ENCODE results near the gene IQUB.

GRCh38 chr7:123485721-123486120, 48.7 kb downstream of the IQUB start:
- TF ChIP-seq POLR2AphosphoS5 (IDR thresholded peaks at IDR 0.05) (no peak), POLR2A (IDR thresholded peaks at IDR 0.05) (no peak)
- TF ChIP-seq, protein P1, sequence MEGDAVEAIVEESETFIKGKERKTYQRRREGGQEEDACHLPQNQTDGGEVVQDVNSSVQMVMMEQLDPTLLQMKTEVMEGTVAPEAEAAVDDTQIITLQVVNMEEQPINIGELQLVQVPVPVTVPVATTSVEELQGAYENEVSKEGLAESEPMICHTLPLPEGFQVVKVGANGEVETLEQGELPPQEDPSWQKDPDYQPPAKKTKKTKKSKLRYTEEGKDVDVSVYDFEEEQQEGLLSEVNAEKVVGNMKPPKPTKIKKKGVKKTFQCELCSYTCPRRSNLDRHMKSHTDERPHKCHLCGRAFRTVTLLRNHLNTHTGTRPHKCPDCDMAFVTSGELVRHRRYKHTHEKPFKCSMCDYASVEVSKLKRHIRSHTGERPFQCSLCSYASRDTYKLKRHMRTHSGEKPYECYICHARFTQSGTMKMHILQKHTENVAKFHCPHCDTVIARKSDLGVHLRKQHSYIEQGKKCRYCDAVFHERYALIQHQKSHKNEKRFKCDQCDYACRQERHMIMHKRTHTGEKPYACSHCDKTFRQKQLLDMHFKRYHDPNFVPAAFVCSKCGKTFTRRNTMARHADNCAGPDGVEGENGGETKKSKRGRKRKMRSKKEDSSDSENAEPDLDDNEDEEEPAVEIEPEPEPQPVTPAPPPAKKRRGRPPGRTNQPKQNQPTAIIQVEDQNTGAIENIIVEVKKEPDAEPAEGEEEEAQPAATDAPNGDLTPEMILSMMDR (IDR thresholded peaks at IDR 0.05), result no peak

All from prostate gland (tissue), 2 donors.